K562 (cell line): ENCODE results near the gene ALK.

Experiments
- CHCHD3 ChIP-seq: fragments of 250-450 bp; sonication (Bioruptor Pico); IDR thresholded peaks from 2 replicates; pipeline ENCODE4 v2.1.2; 2022; ENCODE audit warnings: mild to moderate bottlenecking
- CTCF ChIP-seq, 3 experiments: IDR thresholded peaks in 2 of 3; conservative IDR thresholded peaks in 1 of 3; 2 replicates each; pipeline ENCODE4 v1.5.1; 2011 to 2012; ENCODE audit warnings: low read length in 3 of 3, mild to moderate bottlenecking in 3 of 3, control low read depth in 2 of 3, improper control_type of control experiment in 1 of 3, inconsistent platforms in 1 of 3, low read depth in 1 of 3, mixed read lengths in 1 of 3, moderate library complexity in 1 of 3; ENCODE audit not compliant: insufficient read depth in 2 of 3
- FOSL1 ChIP-seq: fragments of 200-800 bp; sonication (Bioruptor generic); conservative IDR thresholded peaks from 2 replicates; pipeline ENCODE4 v1.6.1; 2016; ENCODE audit warnings: missing genetic modification characterization, missing compliant biosample characterization
- HNRNPK ChIP-seq: fragments of 200-400 bp; formaldehyde crosslinking; IDR thresholded peaks from one replicate; pipeline ENCODE4 v1.6.1; 2018; ENCODE audit warnings: mild to moderate bottlenecking, low read depth, low read length; ENCODE audit not compliant: poor library complexity, severe bottlenecking
- MXD1 ChIP-seq: fragments of 250-450 bp; sonication (Bioruptor Pico); IDR thresholded peaks from 2 replicates; pipeline ENCODE4 v1.8.0; 2021; ENCODE audit warnings: borderline replicate concordance, mild to moderate bottlenecking, moderate library complexity; ENCODE audit not compliant: poor library complexity, severe bottlenecking
- MYC ChIP-seq, 2 experiments: fragments of 250-450 bp in 1 of 2; sonication (Bioruptor Pico) in 1 of 2; IDR thresholded peaks; 2 replicates each; pipeline versions ENCODE4 v1.5.1 to v1.6.1; 2012 to 2021; ENCODE audit warnings: low read depth in 2 of 2, borderline replicate concordance in 1 of 2, improper control_type of control experiment in 1 of 2, low read length in 1 of 2, mild to moderate bottlenecking in 1 of 2, moderate library complexity in 1 of 2
- RAD51 ChIP-seq: fragments of 450-650 bp; IDR thresholded peaks from 2 replicates; pipeline ENCODE4 v1.7.1; 2016; ENCODE audit warnings: low read depth, mild to moderate bottlenecking, borderline replicate concordance
- RFX7 ChIP-seq: fragments of 250-450 bp; sonication (Bioruptor Pico); IDR thresholded peaks from 2 replicates; pipeline ENCODE4 v1.5.1; 2021; ENCODE audit warnings: mild to moderate bottlenecking
- ZBTB33 ChIP-seq: sonication (generic); formaldehyde crosslinking; IDR thresholded peaks from 2 replicates; pipeline ENCODE4 v1.8.1; 2023; ENCODE audit warnings: mild to moderate bottlenecking, missing genetic modification reagents
- ZBTB8A ChIP-seq: fragments of 450-650 bp; IDR thresholded peaks from 2 replicates; pipeline ENCODE4 v1.6.1; 2018; ENCODE audit warnings: mild to moderate bottlenecking, moderate library complexity; ENCODE audit not compliant: partially characterized antibody
- ZFP30 ChIP-seq: fragments of 250-450 bp; sonication (Bioruptor Pico); IDR thresholded peaks from 2 replicates; pipeline ENCODE4 v1.8.0; 2022; ENCODE audit warnings: moderate library complexity, mild to moderate bottlenecking, inconsistent platforms, borderline replicate concordance
- ZNF324 ChIP-seq: fragments of 250-450 bp; sonication (Bioruptor Pico); IDR thresholded peaks from 2 replicates; pipeline ENCODE4 v1.4.0; 2020; ENCODE audit warnings: mild to moderate bottlenecking

- TF ChIP-seq CHCHD3 (CRISPR knock-in tag) (no peak), HNRNPK (no peak), RAD51 (no peak), FOSL1 (no peak), ZBTB33 (no peak), RFX7 (CRISPR knock-in tag) (no peak), MYC (IDR thresholded peaks at IDR 0.05; ENCODE audit: low read depth, low read length) (no peak), MYC (CRISPR knock-in tag; IDR thresholded peaks at IDR 0.05; ENCODE audit: borderline replicate concordance, low read depth) (no peak), MXD1 (no peak), ZBTB8A (no peak), CTCF (IDR thresholded peaks at IDR 0.05 in 2 of 3, conservative IDR thresholded peaks at IDR 0.05 in 1 of 3; ENCODE audit: insufficient read depth in 2 of 3, low read depth in 1 of 3, low read length in 3 of 3) (no peak), ZFP30 (no peak), ZNF324 (CRISPR knock-in tag) (no peak)
These were observed 706.3 kb downstream of the ALK start for GRCh38 chr2:29215073-29215472.
